Measurements from ENCODE around the gene SUPT7L.

Gene SUPT7L

GRCh38 chr2:27638709-27639108 lies 24.7 kb downstream of the SUPT7L start:
- no peak overlapping the region for H3K4me2 ChIP-seq (ENCODE audit: low read length, poor library complexity, severe bottlenecking)
- no peaks in the 10 kb centered on the region for H3K27me3 ChIP-seq (ENCODE audit: control insufficient read depth in 1 of 2, insufficient read depth in 1 of 2, low read length in 2 of 2)
- H3K27ac ChIP-seq (ENCODE audit: low read length, poor library complexity, severe bottlenecking), result no peak overlapping the region
- peaks cover 22% of the 10 kb centered on the region for H3K79me1 ChIP-seq (replicated peaks; ENCODE audit: low read length, poor library complexity, severe bottlenecking)
- no peak overlapping the region for H3K18ac ChIP-seq (ENCODE audit: low read depth in 1 of 2, low read length in 2 of 2)
- peaks cover 2% of the 10 kb centered on the region for H3K4me1 ChIP-seq (ENCODE audit: control insufficient read depth, insufficient read depth, low read depth, low read length)
- no peak overlapping the region for H4K91ac ChIP-seq (ENCODE audit: low read length)
- H2BK15ac ChIP-seq (ENCODE audit: low read depth, poor library complexity, severe bottlenecking), result no peak overlapping the region
- H3K4me3 ChIP-seq (ENCODE audit: insufficient read depth in 1 of 2, low read depth in 1 of 2, low read length in 2 of 2), result no peak overlapping the region
- H3K14ac ChIP-seq (ENCODE audit: low read length in 2 of 2), result no peak overlapping the region
- no peak overlapping the region for H4K8ac ChIP-seq (ENCODE audit: low read length)
- peak overlapping the region; percentile 46 for H3K9ac ChIP-seq (ENCODE audit: low read length)
- DNase-seq, result no peak
- H3K4ac ChIP-seq (ENCODE audit: low read depth in 1 of 2, low read length in 2 of 2), result no peak overlapping the region
- H2BK12ac ChIP-seq (ENCODE audit: low read length in 2 of 2), result no peak overlapping the region
- WGBS, result 57% methylated on average over 3 of the region's 3 CpGs
- no peak overlapping the region for H2BK120ac ChIP-seq (ENCODE audit: low read depth, low read length)
- no peak overlapping the region for H2BK5ac ChIP-seq (ENCODE audit: low read depth, low read length, poor library complexity, severe bottlenecking)
- H3K36me3 ChIP-seq (ENCODE audit: control insufficient read depth in 1 of 2, insufficient read depth in 2 of 2, low read depth in 1 of 2, low read length in 2 of 2), result peaks cover 29 to 83% of the 10 kb centered on the region in 2 experiments
- H3K9me3 ChIP-seq (ENCODE audit: control insufficient read depth, low read length), result no peaks in the 10 kb centered on the region
- no peak overlapping the region for H3K23ac ChIP-seq (ENCODE audit: low read length in 2 of 2)
- H2AK5ac ChIP-seq (ENCODE audit: low read length, severe bottlenecking), result no peak overlapping the region
- no peak overlapping the region for H2AFZ ChIP-seq (ENCODE audit: low read depth, low read length)

GRCh38 chr2:27638037-27638637 lies 25.3 kb downstream of the SUPT7L start:
- Histone ChIP-seq H3K14ac (ENCODE audit: low read length in 2 of 2) (no peak overlapping the region), H2BK15ac (ENCODE audit: low read depth, poor library complexity, severe bottlenecking) (no peak overlapping the region), H3K23ac (ENCODE audit: low read length in 2 of 2) (no peak overlapping the region), H2BK12ac (ENCODE audit: low read length in 2 of 2) (no peak overlapping the region), H2AFZ (ENCODE audit: low read depth, low read length) (no peak overlapping the region), H3K36me3 (ENCODE audit: control insufficient read depth in 1 of 2, insufficient read depth in 2 of 2, low read depth in 1 of 2, low read length in 2 of 2) (peaks cover 33 to 83% of the 10 kb centered on the region in 2 experiments), H3K4me1 (ENCODE audit: control insufficient read depth, insufficient read depth, low read depth, low read length) (peaks cover 2% of the 10 kb centered on the region), H3K79me1 (replicated peaks; ENCODE audit: low read length, poor library complexity, severe bottlenecking) (peaks cover 22% of the 10 kb centered on the region), H2BK120ac (ENCODE audit: low read depth, low read length) (no peak overlapping the region), H4K91ac (ENCODE audit: low read length) (no peak overlapping the region), H3K4me2 (ENCODE audit: low read length, poor library complexity, severe bottlenecking) (no peak overlapping the region), H3K4ac (ENCODE audit: low read depth in 1 of 2, low read length in 2 of 2) (no peak overlapping the region), H3K27me3 (ENCODE audit: control insufficient read depth in 1 of 2, insufficient read depth in 1 of 2, low read length in 2 of 2) (no peaks in the 10 kb centered on the region), H2BK5ac (ENCODE audit: low read depth, low read length, poor library complexity, severe bottlenecking) (no peak overlapping the region), H3K18ac (ENCODE audit: low read depth in 1 of 2, low read length in 2 of 2) (no peak overlapping the region), H2AK5ac (ENCODE audit: low read length, severe bottlenecking) (no peak overlapping the region), H3K27ac (ENCODE audit: low read length, poor library complexity, severe bottlenecking) (no peak overlapping the region), H3K9ac (ENCODE audit: low read length) (peak overlapping the region; percentile 46), H3K9me3 (ENCODE audit: control insufficient read depth, low read length) (no peaks in the 10 kb centered on the region), H4K8ac (ENCODE audit: low read length) (no peak overlapping the region), H3K4me3 (ENCODE audit: insufficient read depth in 1 of 2, low read depth in 1 of 2, low read length in 2 of 2) (no peak overlapping the region)
- no peak for DNase-seq
- 70% methylated on average over 2 of the region's 3 CpGs for WGBS

DNA sequence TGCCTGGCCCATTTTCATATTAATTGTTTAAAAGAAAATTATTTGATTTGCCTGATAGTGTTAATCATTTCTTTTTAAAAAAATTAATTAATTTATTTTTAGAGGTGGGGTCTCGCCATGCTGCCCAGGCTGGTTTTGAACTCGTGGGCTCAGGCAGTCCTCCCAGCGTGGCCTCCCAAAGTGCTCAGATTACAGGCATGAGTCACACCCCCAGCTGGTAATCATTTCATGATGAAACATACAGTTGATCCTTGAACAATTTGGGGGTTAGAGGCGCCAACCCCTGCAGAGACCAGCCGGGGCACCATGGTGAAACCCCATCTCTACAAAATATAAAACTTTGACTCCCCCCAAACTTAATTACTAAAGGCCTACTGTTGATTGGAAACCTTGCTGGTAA lies 26.6 kb downstream of the SUPT7L start:
- H2BK12ac ChIP-seq (ENCODE audit: low read length in 2 of 2), result no peak overlapping the region
- WGBS, result 91% methylated on average over 5 of the region's 5 CpGs

DNA sequence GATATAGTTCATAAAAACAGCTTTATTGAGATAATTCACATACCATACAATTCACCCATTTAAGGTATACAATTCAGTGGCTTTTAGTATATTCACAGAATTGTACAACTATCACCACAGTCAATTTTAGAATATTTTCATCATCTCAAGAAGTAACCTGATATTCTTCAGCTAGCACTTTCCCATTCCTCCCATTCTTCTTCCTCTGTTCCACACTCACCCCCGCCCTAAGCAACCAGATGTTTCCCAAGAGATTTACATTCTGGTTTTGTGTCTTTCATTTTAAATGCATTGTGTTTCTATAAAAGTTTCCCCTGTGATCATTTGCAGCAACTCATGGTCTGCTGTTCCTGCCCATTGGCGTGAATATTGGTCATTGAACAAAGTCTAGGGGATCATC lies 29.1 kb downstream of the SUPT7L start:
- peaks cover 20% of the 10 kb centered on the region for H3K79me1 ChIP-seq (replicated peaks; ENCODE audit: low read length, poor library complexity, severe bottlenecking)
- no peak overlapping the region for H4K91ac ChIP-seq (ENCODE audit: low read length)
- no peaks in the 10 kb centered on the region for H3K9me3 ChIP-seq (ENCODE audit: control insufficient read depth, low read length)
- no peak overlapping the region for H3K23ac ChIP-seq (ENCODE audit: low read length in 2 of 2)
- H2BK12ac ChIP-seq (ENCODE audit: low read length in 2 of 2), result no peak overlapping the region
- no peak overlapping the region for H3K9ac ChIP-seq (ENCODE audit: low read length)
- H3K18ac ChIP-seq (ENCODE audit: low read depth in 1 of 2, low read length in 2 of 2), result no peak overlapping the region
- H2BK120ac ChIP-seq (ENCODE audit: low read depth, low read length), result no peak overlapping the region
- peaks cover 8% of the 10 kb centered on the region for H3K4me1 ChIP-seq (ENCODE audit: control insufficient read depth, insufficient read depth, low read depth, low read length)
- 100% methylated on average over 1 of the region's 2 CpGs for WGBS
- H3K27me3 ChIP-seq (ENCODE audit: control insufficient read depth in 1 of 2, insufficient read depth in 1 of 2, low read length in 2 of 2), result no peaks in the 10 kb centered on the region
- no peak for DNase-seq
- H3K36me3 ChIP-seq (ENCODE audit: control insufficient read depth in 1 of 2, insufficient read depth in 2 of 2, low read depth in 1 of 2, low read length in 2 of 2), result peaks cover 22 to 76% of the 10 kb centered on the region in 2 experiments
- no peak overlapping the region for H3K4ac ChIP-seq (ENCODE audit: low read depth in 1 of 2, low read length in 2 of 2)
- H2BK5ac ChIP-seq (ENCODE audit: low read depth, low read length, poor library complexity, severe bottlenecking), result no peak overlapping the region
- H3K27ac ChIP-seq (ENCODE audit: low read length, poor library complexity, severe bottlenecking), result no peak overlapping the region
- H3K4me2 ChIP-seq (ENCODE audit: low read length, poor library complexity, severe bottlenecking), result no peak overlapping the region
- H3K4me3 ChIP-seq (ENCODE audit: insufficient read depth in 1 of 2, low read depth in 1 of 2, low read length in 2 of 2), result no peak overlapping the region
- H3K14ac ChIP-seq (ENCODE audit: low read length in 2 of 2), result no peak overlapping the region
- no peak overlapping the region for H2AFZ ChIP-seq (ENCODE audit: low read depth, low read length)
- H4K8ac ChIP-seq (ENCODE audit: low read length), result no peak overlapping the region
- no peak overlapping the region for H2BK15ac ChIP-seq (ENCODE audit: low read depth, poor library complexity, severe bottlenecking)
- no peak overlapping the region for H2AK5ac ChIP-seq (ENCODE audit: low read length, severe bottlenecking)

More for the DNA sequence above, 26.6 kb downstream of the SUPT7L start:
- no peak overlapping the region for H3K23ac ChIP-seq (ENCODE audit: low read length in 2 of 2)
- H2AK5ac ChIP-seq (ENCODE audit: low read length, severe bottlenecking), result no peak overlapping the region
- peaks cover 22% of the 10 kb centered on the region for H3K79me1 ChIP-seq (replicated peaks; ENCODE audit: low read length, poor library complexity, severe bottlenecking)
- no peak overlapping the region for H2BK15ac ChIP-seq (ENCODE audit: low read depth, poor library complexity, severe bottlenecking)
- no peak overlapping the region for H4K8ac ChIP-seq (ENCODE audit: low read length)
- H3K4me3 ChIP-seq (ENCODE audit: insufficient read depth in 1 of 2, low read depth in 1 of 2, low read length in 2 of 2), result no peak overlapping the region
- H3K36me3 ChIP-seq (ENCODE audit: control insufficient read depth in 1 of 2, insufficient read depth in 2 of 2, low read depth in 1 of 2, low read length in 2 of 2), result peaks cover 33 to 87% of the 10 kb centered on the region in 2 experiments
- H3K9ac ChIP-seq (ENCODE audit: low read length), result no peak overlapping the region
- no peak overlapping the region for H2AFZ ChIP-seq (ENCODE audit: low read depth, low read length)
- H3K27me3 ChIP-seq (ENCODE audit: control insufficient read depth in 1 of 2, insufficient read depth in 1 of 2, low read length in 2 of 2), result no peaks in the 10 kb centered on the region
- no peak overlapping the region for H4K91ac ChIP-seq (ENCODE audit: low read length)
- H3K27ac ChIP-seq (ENCODE audit: low read length, poor library complexity, severe bottlenecking), result no peak overlapping the region
- H3K4me1 ChIP-seq (ENCODE audit: control insufficient read depth, insufficient read depth, low read depth, low read length), result peaks cover 2% of the 10 kb centered on the region
- no peak for DNase-seq
- H2BK120ac ChIP-seq (ENCODE audit: low read depth, low read length), result no peak overlapping the region
- no peak overlapping the region for H3K4me2 ChIP-seq (ENCODE audit: low read length, poor library complexity, severe bottlenecking)
- no peaks in the 10 kb centered on the region for H3K9me3 ChIP-seq (ENCODE audit: control insufficient read depth, low read length)
- H2BK5ac ChIP-seq (ENCODE audit: low read depth, low read length, poor library complexity, severe bottlenecking), result no peak overlapping the region
- H3K4ac ChIP-seq (ENCODE audit: low read depth in 1 of 2, low read length in 2 of 2), result no peak overlapping the region
- H3K14ac ChIP-seq (ENCODE audit: low read length in 2 of 2), result no peak overlapping the region
- H3K18ac ChIP-seq (ENCODE audit: low read depth in 1 of 2, low read length in 2 of 2), result no peak overlapping the region
